GM20000 (cell line): Measurements from ENCODE around the gene EPSTI1.
"Not testable (repeated sequence)": the region's sequence is repeated elsewhere in the genome, so short reads cannot be mapped to it uniquely, and the experiment has no call there.

Source experiments
- DNase-seq: peaks from one replicate; pipeline ENCODE4 v3.0.0; 2012; ENCODE audit warnings: low spot score
- TF ChIP-seq, protein P1 (sequence below): IDR thresholded peaks from 2 replicates; pipeline ENCODE4 v1.5.1; 2012; ENCODE audit warnings: mild to moderate bottlenecking, control low read depth; ENCODE audit errors: extremely low read depth, missing control alignments

The EPSTI1 gene, protein sequence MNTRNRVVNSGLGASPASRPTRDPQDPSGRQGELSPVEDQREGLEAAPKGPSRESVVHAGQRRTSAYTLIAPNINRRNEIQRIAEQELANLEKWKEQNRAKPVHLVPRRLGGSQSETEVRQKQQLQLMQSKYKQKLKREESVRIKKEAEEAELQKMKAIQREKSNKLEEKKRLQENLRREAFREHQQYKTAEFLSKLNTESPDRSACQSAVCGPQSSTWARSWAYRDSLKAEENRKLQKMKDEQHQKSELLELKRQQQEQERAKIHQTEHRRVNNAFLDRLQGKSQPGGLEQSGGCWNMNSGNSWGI

DNA sequence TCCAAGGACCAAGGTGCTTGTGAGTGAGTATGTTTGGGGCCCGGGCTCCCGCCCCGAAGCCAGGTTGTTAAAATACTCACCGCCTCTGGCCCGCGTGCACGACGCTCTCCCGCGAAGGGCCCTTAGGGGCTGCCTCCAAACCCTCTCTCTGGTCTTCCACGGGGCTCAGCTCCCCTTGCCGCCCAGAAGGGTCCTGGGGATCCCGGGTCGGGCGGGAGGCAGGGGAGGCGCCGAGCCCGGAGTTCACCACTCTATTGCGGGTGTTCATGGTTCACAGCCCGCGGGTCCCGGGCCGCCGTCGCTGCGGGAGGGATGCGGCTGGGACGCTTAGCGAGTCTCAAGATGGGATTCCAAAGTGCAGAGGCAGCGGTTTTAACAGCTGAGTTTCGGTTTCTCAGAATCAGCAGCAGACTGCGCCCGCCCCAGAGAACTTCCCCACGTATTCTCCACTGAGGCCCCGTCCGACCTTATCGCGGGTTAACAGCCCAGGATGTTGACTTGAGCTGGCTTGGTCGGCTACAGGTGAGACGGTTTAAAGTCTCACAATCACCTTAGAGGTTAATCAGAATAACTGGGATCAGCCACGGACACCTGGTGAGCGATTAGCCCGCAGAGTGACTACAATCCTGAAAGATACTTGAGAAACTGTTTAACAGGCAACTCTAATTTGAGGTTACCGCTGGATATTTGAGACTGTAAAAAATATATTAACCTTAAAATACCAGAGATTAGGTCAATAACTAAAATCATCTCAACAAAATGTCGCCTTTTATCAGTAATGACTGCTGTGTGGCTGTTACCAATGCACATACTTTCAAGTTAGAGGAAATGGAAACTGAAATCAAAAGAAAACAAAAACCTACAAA lies at the start of gene EPSTI1:
TSS of gene EPSTI1 (minus strand) at position 344 of the 866 bp plus-strand sequence. CDS start at position 268, 76 bp downstream.
- TF ChIP-seq, protein P1, sequence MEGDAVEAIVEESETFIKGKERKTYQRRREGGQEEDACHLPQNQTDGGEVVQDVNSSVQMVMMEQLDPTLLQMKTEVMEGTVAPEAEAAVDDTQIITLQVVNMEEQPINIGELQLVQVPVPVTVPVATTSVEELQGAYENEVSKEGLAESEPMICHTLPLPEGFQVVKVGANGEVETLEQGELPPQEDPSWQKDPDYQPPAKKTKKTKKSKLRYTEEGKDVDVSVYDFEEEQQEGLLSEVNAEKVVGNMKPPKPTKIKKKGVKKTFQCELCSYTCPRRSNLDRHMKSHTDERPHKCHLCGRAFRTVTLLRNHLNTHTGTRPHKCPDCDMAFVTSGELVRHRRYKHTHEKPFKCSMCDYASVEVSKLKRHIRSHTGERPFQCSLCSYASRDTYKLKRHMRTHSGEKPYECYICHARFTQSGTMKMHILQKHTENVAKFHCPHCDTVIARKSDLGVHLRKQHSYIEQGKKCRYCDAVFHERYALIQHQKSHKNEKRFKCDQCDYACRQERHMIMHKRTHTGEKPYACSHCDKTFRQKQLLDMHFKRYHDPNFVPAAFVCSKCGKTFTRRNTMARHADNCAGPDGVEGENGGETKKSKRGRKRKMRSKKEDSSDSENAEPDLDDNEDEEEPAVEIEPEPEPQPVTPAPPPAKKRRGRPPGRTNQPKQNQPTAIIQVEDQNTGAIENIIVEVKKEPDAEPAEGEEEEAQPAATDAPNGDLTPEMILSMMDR: no peak
- DNase-seq: peak; percentile 61

DNA sequence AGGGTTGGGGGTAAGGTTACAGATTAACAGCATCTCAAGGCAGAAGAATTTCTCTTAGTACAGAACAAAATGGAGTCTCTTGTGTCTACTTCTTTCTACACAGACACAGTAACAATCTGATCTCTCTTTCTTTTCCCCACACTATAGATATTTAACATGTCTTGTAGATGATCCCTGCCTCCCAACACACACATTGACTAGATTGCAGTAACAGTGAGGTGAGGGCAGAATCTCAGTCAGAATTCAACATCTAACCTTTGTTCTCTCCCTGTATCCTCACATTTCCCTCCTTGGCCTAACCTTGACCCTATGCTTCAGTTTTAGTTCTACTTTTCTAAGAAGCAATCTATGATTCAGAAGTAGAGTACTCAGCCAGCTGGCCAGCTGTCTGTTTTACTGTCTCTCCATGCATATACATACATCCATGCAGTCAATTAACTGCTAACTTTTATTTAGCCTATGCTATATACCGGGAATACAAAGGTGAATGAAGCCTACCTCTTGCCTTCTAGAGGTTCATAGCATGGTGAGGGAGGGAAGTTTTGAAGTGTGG lies 49.4 kb upstream of the EPSTI1 start:
- no peak for DNase-seq
- TF ChIP-seq, protein P1: no peak

DNA sequence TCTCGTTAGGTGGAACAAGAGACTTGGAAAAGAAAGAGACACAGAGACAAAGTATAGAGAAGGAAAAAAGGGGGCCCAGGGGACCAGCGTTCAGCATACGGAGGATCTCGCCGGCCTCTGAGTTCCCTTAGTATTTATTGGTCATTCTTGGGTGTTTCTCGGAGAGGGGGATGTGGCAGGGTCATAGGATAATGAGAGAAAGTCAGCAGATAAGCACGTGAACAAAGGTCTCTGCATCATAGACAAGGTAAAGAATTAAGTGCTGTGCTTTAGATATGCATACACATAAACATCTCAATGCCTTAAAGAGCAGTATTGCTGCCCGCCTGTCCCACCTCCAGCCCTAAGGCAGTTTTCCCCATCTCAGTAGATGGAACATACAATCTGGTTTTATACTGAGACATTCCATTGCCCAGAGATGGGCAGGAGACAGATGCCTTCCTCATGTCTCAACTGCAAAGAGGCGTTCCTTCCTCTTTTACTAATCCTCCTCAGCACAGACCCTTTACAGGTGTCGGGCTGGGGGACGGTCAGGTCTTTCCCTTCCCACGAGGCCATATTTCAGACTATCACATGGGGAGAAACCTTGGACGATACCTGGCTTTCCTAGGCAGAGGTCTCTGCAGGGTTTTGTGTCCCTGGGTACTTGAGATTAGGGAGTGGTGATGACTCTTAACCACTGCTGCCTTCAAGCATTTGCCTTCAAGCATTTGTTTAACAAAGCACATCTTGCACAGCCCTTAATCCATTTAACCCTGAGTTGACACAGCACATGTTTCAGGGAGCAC lies 48.7 kb upstream of the EPSTI1 start:
- DNase-seq: not testable (repeated sequence)

DNA sequence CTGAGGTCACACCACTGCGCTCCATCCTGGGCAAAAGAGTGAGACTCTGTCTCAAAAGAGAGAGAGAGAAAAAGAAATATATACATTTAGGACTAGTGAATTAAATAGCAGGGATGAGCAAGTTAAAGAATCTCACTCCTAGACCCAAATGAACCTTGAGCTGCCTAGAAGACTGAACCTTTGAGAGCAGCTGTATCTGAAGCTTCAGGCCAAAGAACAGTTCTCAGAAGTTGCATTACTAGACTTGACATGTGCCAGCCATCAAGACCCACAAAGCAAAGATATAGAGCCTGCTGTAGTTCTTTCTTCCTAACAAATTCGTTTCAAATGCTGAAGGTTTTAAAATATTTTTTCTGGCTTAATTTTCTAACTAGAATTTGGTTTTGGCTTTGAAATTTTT lies 47.9 kb upstream of the EPSTI1 start:
- no peak for DNase-seq
- TF ChIP-seq, protein P1: no peak

DNA sequence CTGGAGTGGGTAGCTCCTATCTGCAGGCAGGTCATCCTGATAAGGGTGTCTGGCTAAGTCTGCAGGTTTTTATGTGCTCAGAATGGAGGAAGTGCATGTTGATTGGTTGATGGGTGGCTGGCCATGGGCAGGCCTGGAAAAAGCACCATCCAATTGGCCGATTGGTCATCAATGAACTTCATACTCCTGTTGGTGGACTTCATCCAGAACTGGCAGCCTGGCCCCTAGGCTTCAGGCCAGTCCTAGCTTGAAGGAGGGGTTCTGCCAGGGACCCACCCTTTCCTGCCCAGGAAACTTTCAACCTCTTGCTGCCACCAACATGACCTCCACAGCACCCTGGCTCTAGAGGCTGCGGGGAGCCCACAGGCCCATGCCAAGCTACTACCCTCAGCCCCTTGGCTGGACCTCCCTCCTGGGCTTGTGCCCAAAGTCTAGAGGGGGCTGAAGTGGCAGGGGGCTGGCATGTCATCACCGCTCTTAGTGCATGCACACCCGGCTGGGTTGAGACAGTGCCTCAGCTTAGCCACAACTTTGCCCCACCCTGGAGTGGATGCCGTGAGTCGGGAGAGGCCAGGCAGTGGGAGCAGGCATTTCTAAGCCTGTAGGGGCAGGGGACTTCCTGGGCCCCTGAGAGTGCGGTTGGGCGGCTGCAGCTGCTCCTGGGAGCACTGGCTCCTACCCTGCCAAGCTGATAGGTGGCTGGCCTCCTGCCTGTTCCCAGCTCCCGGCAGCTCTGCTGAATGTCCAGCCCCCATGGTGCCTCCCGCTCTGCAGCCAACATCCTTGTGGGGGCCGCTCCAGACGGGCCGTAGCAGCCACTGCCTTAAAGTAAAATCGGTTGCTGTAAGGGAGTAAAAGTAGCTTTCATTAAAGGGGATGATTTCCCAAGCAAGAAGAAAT lies 44.6 kb upstream of the EPSTI1 start:
- DNase-seq: no peak
- TF ChIP-seq, protein P1: no peak

GRCh38 chr13:43033038-43033437 lies 41.0 kb upstream of the EPSTI1 start:
- DNase-seq: no peak
- TF ChIP-seq, protein P1: no peak

DNA sequence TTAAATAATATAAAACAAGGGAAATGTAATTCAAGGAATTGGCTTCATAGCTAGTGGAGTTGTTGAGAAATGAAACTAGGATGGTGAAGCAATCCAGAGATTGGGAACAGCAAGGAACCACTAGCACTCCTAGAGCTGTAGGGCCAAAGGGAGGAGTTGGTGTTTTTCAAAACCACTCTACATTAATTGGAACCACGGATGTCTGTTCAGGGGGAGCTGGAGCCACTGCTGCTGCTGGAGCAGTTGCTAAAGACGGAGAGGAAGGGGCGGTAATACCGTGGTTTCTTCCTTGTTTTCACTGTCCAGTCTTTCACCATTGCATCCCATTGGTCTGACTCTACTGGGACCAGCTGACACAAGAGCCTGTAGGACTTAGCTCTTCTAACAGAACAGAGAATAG lies 39.8 kb upstream of the EPSTI1 start:
- no peak for DNase-seq
- TF ChIP-seq, protein P1: no peak
